Mucosa of descending colon (tissue), 3 donors: Measurements from ENCODE around the gene RALGPS1. TPM values are rescaled to one million over a fixed set of nuclear protein-coding genes. Genes with fewer than 3 reads are reported as not detected.

Source experiments
- ATAC-seq: fragments of 200-7000 bp; cut with Tn5 transposase; one replicate; pipeline ENCODE4 v1.9.1; 2020; ENCODE audit warnings: mild to moderate bottlenecking, moderate library complexity
- DNase-seq, 3 donors: peaks; one replicate each; pipeline ENCODE4 v3.0.0-alpha.2; 2020
- H3K36me3 ChIP-seq: fragments of 200-600 bp; one replicate; pipeline ENCODE4 v1.8.0; 2021; ENCODE audit warnings: low read depth, mild to moderate bottlenecking
- H3K4me1 ChIP-seq: fragments of 200-600 bp; one replicate; pipeline ENCODE4 v1.8.0; 2021; ENCODE audit warnings: low read depth, mild to moderate bottlenecking
- H3K4me3 ChIP-seq: fragments of 200-600 bp; one replicate; pipeline ENCODE4 v1.8.0; 2021; ENCODE audit warnings: mild to moderate bottlenecking
- H3K9me3 ChIP-seq: fragments of 200-600 bp; one replicate; pipeline ENCODE4 v1.8.0; 2021; ENCODE audit warnings: mild to moderate bottlenecking
- intact Hi-C, 2 donors: fragments of 100-400 bp; cut with DNase I in 1 of 2; cut with micrococcal nuclease in 1 of 2; formaldehyde crosslinking; loops; one replicate each; pipeline versions ENCODE4 v1.11.0 to v1.11.1; 2022; cut with DNase I, micrococcal nuclease
- total RNA-seq, 3 donors: library from RNA; stranded (reverse); fragmentation: NEBNext Ultra II Directional in 2 of 3; extraction: Animal tissue kit (Norgen Biotek cat#: 25700) in 2 of 3; gene quantifications; one replicate each; pipeline versions ENCODE4 v1.2.1 to v1.2.4, GENCODE V29; 2021 to 2023
- TF ChIP-seq, protein P1 (sequence below): fragments of 200-600 bp; IDR thresholded peaks from one replicate; pipeline ENCODE4 v1.8.0; 2022; ENCODE audit warnings: antibody characterized with exemption, mild to moderate bottlenecking
- donor health status: DM: no; HTN: no; CAD: no; lungs with moderate emphysema.
- donor health status: DM: no; HTN: no; CAD: no.
- donor health status: DM: no; HTN: yes; CAD: no.

The RALGPS1 gene
- total RNA-seq, 3 donors from 2014 or later = 31.3 to 55.4 (median 32.1) TPM

DNA sequence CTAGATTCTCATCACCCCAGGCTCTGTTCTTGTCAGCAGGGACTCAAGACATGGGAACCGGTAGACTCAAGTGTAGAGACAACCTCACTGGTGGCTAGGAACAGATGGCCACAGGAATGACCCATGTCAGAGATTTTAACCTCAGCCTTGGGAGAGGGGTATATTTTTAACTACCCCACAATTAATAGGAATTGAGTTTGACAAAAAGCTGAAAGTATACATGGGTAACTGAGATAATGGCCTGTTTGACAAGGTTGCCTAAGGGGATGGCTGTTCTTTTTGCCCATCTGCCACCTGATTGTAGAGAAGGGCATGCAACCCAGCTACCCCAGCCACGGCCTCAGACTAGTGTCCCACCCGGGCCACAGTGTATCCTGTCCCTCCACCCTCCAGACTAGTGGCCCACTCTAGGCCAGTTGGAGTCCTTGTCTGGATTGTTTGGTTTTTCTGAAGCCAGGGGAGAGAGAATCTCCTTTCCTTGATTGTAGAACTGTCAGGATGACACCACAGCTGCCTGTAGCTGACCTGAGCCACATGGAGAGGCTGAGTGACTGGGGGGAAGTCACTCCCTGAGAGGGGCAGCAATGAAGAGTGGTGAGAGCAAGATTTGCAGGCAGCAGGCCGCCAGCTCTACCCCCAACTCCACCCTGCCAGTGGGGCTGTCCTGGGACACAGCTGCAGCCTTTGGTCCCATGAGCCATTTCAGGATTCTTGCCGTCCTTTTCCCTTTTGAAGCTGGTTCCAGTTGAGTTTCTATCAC, 222.5 kb downstream of the RALGPS1 start:
- no peaks in the 10 kb centered on the region for H3K9me3 ChIP-seq
- H3K36me3 ChIP-seq = no peaks in the 10 kb centered on the region
- H3K4me3 ChIP-seq = no peak overlapping the region
- ATAC-seq (no peak), DNase-seq (peak in 1 of 3 donors; percentile 7)
- no peaks in the 10 kb centered on the region for H3K4me1 ChIP-seq
- TF ChIP-seq, protein P1, sequence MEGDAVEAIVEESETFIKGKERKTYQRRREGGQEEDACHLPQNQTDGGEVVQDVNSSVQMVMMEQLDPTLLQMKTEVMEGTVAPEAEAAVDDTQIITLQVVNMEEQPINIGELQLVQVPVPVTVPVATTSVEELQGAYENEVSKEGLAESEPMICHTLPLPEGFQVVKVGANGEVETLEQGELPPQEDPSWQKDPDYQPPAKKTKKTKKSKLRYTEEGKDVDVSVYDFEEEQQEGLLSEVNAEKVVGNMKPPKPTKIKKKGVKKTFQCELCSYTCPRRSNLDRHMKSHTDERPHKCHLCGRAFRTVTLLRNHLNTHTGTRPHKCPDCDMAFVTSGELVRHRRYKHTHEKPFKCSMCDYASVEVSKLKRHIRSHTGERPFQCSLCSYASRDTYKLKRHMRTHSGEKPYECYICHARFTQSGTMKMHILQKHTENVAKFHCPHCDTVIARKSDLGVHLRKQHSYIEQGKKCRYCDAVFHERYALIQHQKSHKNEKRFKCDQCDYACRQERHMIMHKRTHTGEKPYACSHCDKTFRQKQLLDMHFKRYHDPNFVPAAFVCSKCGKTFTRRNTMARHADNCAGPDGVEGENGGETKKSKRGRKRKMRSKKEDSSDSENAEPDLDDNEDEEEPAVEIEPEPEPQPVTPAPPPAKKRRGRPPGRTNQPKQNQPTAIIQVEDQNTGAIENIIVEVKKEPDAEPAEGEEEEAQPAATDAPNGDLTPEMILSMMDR = no peak
- intact Hi-C loops = no loop called here

DNA sequence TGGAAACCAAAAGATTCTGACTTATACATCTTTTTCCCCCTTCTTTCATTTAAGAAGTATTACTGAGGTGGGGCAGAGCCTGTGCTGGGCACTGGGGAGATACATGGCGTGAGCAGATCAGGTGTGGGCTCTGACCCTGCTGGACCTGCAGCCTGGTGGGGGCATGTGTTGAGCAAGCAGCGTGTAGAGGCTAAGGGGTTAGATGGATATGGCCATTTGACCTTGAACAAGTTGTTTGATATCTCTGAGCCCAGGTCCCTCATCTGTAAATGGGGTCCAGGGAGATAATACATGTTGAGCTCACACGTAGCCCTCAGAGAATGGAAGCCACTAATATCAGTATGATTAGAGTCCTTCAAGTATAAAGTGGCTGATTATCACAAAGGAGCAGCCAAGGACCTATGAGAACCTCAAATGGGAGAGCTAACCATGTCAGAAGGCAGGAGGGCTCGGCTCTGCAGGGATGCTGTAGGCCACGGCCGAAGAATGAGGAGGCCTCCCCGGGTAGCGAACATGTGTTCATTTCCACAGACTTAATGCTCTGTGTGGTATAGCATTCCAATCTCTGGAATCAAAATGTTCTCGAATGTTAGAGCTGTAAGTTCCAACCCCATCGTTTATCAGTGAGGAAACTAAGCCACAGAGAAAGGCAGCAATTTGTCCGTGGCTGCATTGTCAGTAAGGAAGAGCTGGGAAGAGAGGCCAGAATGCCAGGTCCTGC, 223.2 kb downstream of the RALGPS1 start:
- TF ChIP-seq, protein P1 = no peak
- Histone ChIP-seq H3K36me3 (no peaks in the 10 kb centered on the region), H3K4me1 (no peaks in the 10 kb centered on the region), H3K9me3 (no peaks in the 10 kb centered on the region), H3K4me3 (no peak overlapping the region)
- DNase-seq (no peak), ATAC-seq (no peak)
- intact Hi-C loops = no loop called here

DNA sequence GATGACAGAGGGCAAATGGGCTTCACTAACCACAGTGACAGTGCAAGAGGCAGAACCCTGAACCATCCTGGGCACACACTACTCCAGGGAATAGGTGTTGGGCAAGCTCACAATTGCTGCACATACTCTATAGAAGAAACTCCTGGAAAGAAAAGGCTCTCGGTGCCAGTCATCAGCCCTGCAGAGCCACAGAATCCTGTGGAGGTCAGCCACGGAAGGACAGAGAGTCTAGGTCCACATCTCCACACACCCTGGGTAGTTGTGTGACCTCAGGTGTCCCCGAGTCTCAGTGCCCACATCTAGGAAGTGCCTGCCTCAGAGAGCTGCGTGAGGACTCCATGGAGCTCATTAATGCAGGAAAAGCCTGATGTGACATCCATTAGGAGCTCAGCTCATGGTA, 223.9 kb downstream of the RALGPS1 start:
- ATAC-seq = no peak
- TF ChIP-seq, protein P1 = no peak
- intact Hi-C loops = no loop called here

DNA sequence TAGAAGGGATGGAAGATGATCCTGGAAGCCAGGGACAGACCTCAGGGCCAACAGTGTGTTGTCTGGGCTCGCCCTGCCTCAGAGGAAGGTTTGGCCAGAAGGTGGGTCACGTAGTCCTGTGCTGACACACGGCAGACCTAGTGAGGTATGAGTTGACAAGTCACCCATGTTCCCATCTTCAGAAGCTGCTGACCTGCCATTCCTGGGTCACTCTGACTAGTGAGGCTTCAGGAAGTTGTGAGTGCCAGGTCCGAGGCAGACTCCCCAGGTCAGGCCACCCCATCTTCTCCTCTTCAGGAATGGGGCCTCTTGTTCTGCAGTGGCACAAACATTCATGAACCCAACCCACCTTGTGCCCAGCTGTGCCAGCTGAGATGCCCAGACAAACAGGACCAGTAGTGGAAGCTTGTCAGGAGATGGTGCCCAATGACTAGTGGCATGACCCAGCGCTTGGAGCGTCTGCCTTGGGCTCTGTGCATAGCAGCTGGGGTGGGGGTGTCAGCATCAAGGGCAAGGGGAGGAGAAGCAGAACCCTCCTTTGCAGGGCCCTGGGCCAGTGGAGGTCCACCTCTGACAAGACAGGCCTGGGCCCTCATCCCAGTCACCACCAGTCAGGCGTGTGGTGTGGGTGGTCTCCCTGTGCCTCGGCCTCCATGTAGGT, 224.6 kb downstream of the RALGPS1 start:
- intact Hi-C loops = no loop called here
- H3K4me3 ChIP-seq = no peak overlapping the region
- no peaks in the 10 kb centered on the region for H3K4me1 ChIP-seq
- no peaks in the 10 kb centered on the region for H3K36me3 ChIP-seq
- no peak for DNase-seq
- ATAC-seq = no peak
- no peaks in the 10 kb centered on the region for H3K9me3 ChIP-seq
- TF ChIP-seq, protein P1 = no peak

More for the DNA sequence above, 223.9 kb downstream of the RALGPS1 start:
- H3K36me3 ChIP-seq = no peaks in the 10 kb centered on the region
- no peaks in the 10 kb centered on the region for H3K9me3 ChIP-seq
- H3K4me1 ChIP-seq = no peaks in the 10 kb centered on the region
- DNase-seq = no peak
- H3K4me3 ChIP-seq = no peak overlapping the region

DNA sequence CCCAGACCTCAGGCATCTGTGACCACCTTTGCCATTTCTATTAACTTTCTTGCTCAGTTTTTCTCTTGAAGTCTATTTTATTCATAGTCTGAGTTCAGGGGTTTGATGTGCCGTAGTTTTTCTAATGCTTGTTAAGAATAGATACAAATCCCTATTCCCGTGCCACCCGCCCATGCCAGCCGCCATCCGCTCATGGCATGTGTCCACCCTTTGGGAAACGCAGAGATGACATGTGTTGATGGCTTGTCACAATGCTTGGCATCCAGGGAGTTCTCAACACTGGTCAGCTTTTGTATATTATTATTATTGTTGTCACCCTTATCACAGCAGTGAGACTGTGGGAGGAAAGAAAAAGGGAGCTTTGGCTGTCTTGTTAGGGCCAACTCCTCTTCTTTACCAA, 225.2 kb downstream of the RALGPS1 start:
- H3K4me1 ChIP-seq = no peaks in the 10 kb centered on the region
- ATAC-seq (no peak), DNase-seq (no peak)
- no peaks in the 10 kb centered on the region for H3K9me3 ChIP-seq
- H3K4me3 ChIP-seq = no peak overlapping the region
- intact Hi-C loops = no loop called here
- no peaks in the 10 kb centered on the region for H3K36me3 ChIP-seq
- TF ChIP-seq, protein P1 = no peak
